ENCODE results near the gene ABCC1. TPM values are rescaled to one million over a fixed set of nuclear protein-coding genes. Genes with fewer than 3 reads are reported as not detected.

The ABCC1 gene
- polyA plus RNA-seq, 1 donor from 2014 or later: 3.0 TPM

- Histone ChIP-seq H3K9ac (ENCODE audit: low read length) (no peak overlapping the region), H3K9me2 (ENCODE audit: insufficient read depth, low read length) (no peaks in the 10 kb centered on the region), H3K9me3 (ENCODE audit: low read length) (no peaks in the 10 kb centered on the region), H3K4me2 (ENCODE audit: low read length) (no peak overlapping the region), H3K27me3 (ENCODE audit: insufficient read depth, low read depth, low read length) (no peaks in the 10 kb centered on the region), H3F3A (ENCODE audit: insufficient read depth, low read length, poor library complexity, severe bottlenecking) (no peaks in the 10 kb centered on the region), H3K27ac (ENCODE audit: low read length) (no peak overlapping the region), H3K4me3 (ENCODE audit: low read length) (no peak overlapping the region), H2AFZ (ENCODE audit: low read depth, low read length) (no peak overlapping the region), H3K36me3 (ENCODE audit: insufficient read depth, low read length) (no peaks in the 10 kb centered on the region), H4K20me1 (ENCODE audit: insufficient read depth) (no peaks in the 10 kb centered on the region), H3K79me2 (replicated peaks; ENCODE audit: insufficient read depth, low read length) (no peaks in the 10 kb centered on the region)
- TF ChIP-seq REST (IDR thresholded peaks at IDR 0.05; ENCODE audit: borderline replicate concordance): no peak
- TF ChIP-seq POLR2AphosphoS5 (IDR thresholded peaks at IDR 0.05): no peak
- TF ChIP-seq EZH2 (IDR thresholded peaks at IDR 0.05; ENCODE audit: borderline replicate concordance, insufficient read depth, low read length, poor library complexity, severe bottlenecking): no peak
- no peak for TF ChIP-seq SMC3 (conservative IDR thresholded peaks at IDR 0.05; ENCODE audit: poor library complexity)
- no peak for TF ChIP-seq MXI1 (conservative IDR thresholded peaks at IDR 0.05; ENCODE audit: poor library complexity, severe bottlenecking)
- TF ChIP-seq EP300 (conservative IDR thresholded peaks at IDR 0.05; ENCODE audit: poor library complexity, severe bottlenecking): no peak
- TF ChIP-seq CTCF (IDR thresholded peaks at IDR 0.05; ENCODE audit: poor library complexity, severe bottlenecking): no peak
- no peak for TF ChIP-seq TAF1 (IDR thresholded peaks at IDR 0.05; ENCODE audit: low read depth)
These were observed 47.2 kb downstream of the ABCC1 start for GRCh38 chr16:15996432-15997109.

- H3K9me3 ChIP-seq (ENCODE audit: low read length): no peaks in the 10 kb centered on the region
These were observed 51.3 kb downstream of the ABCC1 start for GRCh38 chr16:16000685-16001084.

More at GRCh38 chr16:16000685-16001084, 51.3 kb downstream of the ABCC1 start:
- TF ChIP-seq TAF1 (IDR thresholded peaks at IDR 0.05; ENCODE audit: low read depth) (no peak), MXI1 (conservative IDR thresholded peaks at IDR 0.05; ENCODE audit: poor library complexity, severe bottlenecking) (no peak), EP300 (conservative IDR thresholded peaks at IDR 0.05; ENCODE audit: poor library complexity, severe bottlenecking) (no peak), SMC3 (conservative IDR thresholded peaks at IDR 0.05; ENCODE audit: poor library complexity) (no peak)
- H2AFZ ChIP-seq (ENCODE audit: low read depth, low read length): no peak overlapping the region
- no peaks in the 10 kb centered on the region for H3K27me3 ChIP-seq (ENCODE audit: insufficient read depth, low read depth, low read length)
- no peaks in the 10 kb centered on the region for H4K20me1 ChIP-seq (ENCODE audit: insufficient read depth)
- no peak overlapping the region for H3K4me2 ChIP-seq (ENCODE audit: low read length)
- H3K9ac ChIP-seq (ENCODE audit: low read length): no peak overlapping the region
- no peaks in the 10 kb centered on the region for H3K79me2 ChIP-seq (replicated peaks; ENCODE audit: insufficient read depth, low read length)
- H3K9me2 ChIP-seq (ENCODE audit: insufficient read depth, low read length): no peaks in the 10 kb centered on the region
- no peak overlapping the region for H3K4me3 ChIP-seq (ENCODE audit: low read length)
- no peaks in the 10 kb centered on the region for H3F3A ChIP-seq (ENCODE audit: insufficient read depth, low read length, poor library complexity, severe bottlenecking)
- H3K36me3 ChIP-seq (ENCODE audit: insufficient read depth, low read length): no peaks in the 10 kb centered on the region
- no peak overlapping the region for H3K27ac ChIP-seq (ENCODE audit: low read length)
